GM19043 (cell line): ENCODE measurements around the gene D2HGDH.
"Not testable (repeated sequence)": the region's sequence is repeated elsewhere in the genome, so short reads cannot be mapped to it uniquely, and the experiment has no call there.

Source experiments
- ATAC-seq: cut with Tn5 transposase; IDR thresholded peaks from one replicate; pipeline ENCODE4 v1.9.1; 2021; ENCODE audit warnings: low read depth; ENCODE audit not compliant: unreplicated experiment

Gene D2HGDH

DNA sequence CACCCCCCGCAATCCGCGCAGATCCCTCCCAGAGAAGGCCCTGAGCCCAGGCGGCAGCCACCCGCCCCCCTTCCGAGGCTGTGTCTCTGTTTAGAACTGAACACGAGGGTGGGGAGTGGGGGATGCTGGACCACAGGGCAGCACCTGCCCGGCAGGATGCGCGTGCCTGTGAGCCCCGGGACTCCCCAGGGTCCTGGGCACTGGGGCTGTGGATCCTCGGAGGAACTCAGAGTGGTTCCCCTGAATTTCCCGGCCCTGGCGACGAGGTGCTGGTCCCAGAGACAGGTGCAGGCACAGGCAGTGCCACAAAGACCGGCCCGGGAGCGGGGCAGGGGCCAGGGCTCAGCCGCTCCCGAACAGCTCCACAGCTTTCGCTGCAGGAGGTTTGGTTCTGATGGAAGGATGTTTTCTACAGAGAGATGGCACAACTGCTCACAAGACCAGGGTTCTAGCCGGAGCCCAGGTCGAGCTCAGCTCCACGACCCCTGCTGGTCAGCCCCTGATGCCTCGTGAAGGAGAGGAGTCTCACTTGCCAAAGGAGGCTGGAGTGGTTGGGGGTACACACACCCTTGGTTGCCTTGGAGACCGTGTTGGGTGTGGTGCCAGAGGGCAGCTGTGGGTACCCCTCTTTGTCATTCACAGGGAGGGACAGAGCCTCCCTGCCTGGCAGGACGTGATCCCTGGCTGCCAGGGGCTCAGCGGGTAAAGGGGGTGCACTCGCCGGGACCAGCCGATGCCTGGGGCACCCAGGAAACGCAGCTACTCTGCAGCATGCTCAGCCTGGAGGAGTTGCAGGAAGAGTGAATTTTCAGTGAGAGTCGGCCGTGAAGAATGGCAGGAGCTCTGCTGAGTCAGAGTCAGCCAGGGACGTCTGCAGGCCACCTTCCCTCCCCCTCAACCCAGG, 70.1 kb downstream of the D2HGDH start:
- no peak for ATAC-seq

DNA sequence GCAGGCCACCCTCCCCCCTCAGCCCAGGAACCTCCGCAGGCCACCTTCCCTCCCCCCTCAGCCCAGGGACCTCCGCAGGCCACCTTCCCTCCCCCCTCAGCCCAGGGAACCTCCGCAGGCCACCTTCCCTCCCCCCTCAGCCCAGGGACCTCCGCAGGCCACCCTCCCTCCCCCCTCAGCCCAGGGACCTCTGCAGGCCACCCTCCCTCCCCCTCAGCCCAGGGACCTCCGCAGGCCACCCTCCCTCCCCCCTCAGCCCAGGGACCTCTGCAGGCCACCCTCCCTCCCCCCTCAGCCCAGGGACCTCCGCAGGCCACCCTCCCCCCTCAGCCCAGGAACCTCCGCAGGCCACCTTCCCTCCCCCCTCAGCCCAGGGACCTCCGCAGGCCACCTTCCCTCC, 71.8 kb downstream of the D2HGDH start:
- not testable (repeated sequence) for ATAC-seq

DNA sequence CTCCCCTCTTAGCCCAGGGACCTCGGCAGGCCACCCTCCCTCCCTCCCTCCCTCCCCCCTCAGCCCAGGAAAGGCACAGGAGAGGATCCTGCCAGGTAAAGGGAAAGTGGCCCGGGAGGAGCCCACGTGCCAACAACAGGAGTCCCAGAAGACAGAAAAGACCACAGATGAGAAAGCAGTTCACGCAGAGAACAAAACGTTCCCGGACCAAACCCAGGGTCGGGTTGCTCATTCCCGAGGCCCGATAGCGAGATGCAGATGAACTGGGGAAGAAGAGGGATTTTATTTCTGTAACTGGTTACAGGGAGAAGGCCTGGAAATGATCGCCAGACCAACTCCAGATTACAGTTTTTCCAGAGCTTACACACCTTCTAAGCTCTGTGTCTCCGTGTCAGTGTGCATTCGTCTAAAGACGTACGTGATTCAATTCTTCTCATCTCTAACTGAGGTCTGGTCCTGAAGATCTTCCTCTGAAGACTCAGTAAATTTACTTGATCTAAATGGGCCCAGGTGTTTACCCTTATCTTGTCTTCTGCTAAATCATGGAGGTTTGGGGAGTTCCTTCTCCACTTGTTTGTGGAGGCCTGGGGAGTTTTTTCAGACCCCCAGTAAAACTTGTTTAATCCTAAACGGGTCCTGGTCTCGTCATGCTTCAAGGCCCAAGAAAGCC, 73.8 kb downstream of the D2HGDH start:
- no peak for ATAC-seq

DNA sequence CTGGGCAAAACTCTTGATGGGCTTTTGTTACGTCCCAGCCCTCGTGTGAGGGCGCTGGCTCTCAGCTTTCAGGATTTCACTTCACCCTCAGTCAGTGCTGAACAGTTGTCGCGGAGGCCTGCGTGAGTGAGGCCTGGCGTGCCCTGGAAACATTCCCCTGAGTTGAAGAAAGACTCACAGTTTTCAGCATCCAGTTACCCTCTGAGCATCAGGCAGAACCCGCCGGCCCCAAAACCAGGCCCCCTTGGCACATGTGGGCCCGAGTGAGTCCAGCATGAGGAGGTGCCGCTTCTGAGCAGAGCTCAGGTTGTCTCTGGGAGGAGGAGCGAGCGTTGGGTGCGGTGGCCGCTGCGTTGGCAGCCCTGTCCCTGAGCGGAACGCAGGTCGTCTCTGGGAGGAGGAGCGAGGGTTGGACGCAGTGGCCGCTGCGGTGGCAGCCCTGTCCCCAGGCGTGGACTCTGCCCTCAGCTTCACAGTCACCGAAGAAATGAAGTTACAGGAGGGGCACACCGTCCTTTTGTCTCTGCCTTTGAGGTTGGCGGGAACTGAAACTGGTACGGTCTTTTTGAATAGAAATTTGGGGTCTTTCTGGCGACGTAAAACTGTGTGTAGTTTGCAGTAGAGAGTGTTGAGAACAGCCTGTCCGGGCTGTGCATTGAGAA, 74.4 kb downstream of the D2HGDH start, which contains the start of gene NEU4:
Gene NEU4 (plus strand): TSS at position 473 of the 662 bp plus-strand sequence. CDS start 5,292 bp downstream, outside the sequence.
- ATAC-seq, result no peak

DNA sequence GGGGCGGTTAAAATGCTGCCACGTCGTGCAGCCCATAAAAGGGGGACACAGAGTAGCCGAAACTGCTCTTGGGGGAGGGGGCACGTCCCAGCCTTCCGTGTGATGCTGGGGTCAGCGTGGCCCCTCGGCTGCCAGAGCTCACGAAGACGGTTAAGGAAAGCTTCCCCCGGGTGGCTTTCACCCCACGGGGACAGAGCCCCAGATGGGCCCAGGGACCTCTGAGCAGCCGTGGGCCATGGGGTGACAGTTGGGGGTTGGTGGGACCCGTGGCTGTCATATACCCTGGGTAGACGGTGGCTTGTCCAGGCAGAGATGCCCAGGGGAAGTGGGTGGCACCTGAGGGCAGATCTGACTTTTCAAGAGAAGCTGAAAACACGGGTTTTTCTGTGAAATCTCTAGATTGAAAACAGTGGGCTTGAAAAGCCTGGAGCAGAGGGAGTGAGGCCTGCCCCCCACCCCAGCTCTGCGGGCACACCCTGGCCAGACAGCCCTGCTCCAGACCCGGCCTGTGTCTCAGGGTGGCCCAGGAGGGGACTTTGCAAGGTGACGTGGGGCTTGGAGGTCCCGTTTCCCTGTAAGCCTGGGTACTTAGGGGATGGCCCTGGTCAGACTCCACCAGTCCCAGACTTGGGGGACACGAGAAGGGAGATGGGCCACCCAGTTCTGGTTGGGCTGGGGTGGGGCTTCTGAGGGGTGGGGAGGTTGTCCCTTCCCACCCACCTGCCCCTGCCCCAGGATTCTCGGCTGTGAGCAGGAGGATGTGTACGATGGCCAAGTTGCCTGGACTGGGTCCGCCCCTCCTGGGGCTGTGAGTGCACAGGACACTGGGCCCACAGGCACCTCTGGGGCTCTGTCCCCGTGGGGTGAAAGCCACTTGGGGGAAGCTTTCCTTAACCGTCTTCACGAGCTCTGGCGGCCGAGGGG, 75.2 kb downstream of the D2HGDH start:
- ATAC-seq, result no peak

DNA sequence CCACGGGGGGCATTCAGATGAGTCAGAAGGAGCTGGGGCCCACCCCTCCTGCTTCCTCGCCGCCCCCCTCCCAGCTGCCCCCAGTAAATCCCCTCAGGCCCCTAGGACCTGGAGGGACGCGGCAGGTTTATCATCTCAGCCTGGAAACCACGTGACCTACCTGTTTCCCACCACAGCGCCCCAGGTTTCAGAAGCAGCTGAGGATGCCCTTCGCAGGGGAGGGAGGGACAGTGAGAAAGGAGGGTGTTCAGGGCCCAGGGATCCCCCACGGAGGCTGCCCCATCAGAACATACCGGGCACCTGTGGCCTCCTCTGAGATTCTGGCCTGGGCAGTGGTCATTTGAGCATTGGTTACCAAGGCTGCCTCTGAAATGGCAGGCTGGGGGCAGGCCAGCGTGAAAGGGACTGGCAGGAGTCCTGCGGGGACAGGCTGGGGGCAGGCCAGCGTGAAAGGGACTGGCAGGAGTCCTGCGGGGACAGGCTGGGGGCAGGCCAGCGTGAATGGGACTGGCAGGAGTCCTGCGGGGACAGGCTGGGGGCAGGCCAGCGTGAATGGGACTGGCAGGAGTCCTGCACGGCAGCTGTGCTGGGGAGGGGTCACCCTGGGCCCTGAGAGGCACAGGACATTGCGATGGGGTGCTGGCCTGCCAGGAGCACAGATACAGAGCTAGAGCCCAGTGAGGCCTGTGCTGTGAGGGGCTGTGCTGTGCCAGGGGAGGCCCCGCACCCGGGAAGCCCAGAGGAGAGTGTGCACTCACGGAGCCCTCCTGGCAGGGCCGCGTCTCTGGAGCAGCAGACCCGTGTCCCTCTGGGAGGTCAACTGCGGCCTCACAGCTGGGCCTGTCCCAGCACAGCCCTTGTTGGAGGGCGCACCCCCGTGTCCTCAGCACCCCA, 76.1 kb downstream of the D2HGDH start:
- ATAC-seq, result no peak

DNA sequence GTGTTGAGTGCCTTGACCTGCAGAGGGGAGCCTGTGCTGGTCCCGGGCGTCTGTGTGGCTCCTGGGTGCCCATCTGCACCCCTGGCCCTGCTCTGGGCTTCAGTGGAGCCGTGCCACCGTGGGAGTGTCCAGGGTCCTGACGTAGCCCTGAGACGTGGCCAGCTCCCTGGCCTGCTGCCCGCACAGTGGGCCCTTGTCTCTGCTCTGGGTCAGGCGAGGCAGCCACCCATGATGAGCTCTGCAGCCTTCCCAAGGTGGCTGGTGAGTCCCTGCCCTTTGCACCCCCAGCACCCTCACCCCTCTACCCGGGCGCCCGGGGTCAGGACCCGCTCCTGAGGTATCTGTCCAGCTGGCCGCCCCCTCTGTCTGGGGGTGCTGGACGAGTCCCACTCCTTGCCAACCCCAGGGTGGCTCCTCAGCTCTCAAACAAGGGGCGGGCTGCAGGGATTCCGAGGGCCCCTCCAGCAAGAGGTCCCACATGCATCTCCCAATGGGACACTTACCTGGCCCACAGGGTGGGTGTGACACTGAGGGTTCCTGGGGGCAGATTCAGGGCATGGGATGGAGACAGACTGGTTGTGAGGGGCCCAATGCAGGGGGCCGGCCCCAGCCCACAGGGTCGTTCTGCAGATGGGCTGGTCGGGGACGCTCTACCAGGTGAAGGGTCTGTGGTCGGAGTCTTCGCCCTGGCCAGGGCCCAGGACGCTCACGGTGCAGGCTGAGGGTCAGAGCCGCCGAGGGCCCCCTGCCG, 76.9 kb downstream of the D2HGDH start:
- no peak for ATAC-seq

DNA sequence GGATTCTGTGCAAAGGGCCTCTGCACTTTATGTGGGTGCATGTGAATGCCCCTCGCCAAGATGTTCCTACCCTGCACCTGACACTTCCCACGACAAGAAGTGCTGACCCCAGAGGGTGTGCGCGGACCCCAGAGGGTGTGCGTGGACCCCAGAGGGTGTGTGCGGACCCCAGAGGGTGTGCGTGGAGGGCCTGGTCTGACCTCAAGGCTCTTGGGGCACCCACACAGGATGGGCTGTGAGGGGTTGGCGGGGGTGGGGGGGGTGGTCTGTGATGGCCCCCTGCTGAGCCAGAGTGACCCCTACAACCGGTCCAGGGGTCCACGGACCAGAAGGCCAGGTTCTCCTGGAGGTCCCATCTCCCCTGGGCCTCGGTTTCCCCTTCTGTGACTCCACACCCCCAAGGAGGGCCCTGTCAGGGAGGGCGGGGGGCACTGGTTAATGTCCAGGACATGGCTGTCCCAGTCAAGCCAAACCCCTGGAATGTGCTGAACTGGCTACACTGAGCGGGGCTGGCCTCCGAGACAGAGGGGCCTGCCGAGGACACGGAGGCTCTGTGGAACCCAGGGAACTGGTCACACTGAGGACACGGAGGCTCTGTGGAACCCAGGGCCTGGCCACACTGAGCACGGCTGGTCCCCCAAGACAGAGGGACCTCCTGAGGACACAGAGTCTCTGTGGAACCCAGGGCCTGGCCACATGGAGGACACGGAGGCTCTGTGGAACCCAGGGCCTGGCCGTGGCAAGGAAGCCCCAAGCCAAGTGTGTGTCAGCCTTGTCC, 77.7 kb downstream of the D2HGDH start:
- no peak for ATAC-seq

DNA sequence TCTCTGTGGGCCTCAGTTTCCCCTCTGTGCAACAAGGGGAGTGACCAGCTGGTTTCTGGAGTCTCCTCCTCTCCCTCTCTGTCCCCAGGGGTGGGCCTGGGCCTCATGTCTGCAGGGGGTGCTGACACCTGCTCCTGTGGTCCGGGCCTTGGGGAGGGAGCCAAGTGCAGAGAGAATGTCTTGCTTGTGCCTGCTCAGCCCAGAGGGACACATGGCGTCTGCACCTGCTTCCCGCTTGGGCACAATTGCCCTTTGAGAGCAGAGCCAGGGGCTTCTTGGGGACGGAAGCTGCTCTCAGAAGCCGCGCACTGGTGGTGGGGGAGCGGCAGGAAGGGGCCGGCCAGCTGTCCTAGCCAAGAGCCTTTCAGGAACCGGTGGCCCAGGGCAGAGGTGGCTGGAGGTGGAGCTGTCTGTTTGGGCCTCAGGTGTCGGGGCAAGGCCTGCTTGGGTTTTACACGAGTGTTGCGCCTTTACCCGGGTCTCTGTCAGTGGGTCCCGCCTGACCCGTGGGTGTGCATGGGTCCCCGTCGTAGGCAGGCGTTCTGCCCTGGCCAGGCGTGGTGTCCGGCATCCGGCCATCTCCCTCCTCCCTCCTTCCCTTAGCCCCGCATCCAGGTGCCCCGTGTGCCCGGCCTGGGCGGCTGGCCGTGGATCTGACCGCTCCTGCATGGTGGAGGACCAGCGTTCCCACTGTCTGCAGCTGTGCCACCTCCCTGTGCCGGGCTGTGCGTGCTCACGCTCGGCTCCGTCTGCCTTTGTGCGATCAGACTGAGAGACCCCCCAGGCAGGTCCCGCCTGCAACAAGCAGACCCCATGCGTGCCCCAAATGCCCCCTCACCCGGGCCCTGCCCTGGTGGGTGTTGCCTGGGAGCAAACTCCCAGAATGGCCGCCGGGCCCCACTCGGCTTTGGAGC, 78.6 kb downstream of the D2HGDH start:
- no peak for ATAC-seq

DNA sequence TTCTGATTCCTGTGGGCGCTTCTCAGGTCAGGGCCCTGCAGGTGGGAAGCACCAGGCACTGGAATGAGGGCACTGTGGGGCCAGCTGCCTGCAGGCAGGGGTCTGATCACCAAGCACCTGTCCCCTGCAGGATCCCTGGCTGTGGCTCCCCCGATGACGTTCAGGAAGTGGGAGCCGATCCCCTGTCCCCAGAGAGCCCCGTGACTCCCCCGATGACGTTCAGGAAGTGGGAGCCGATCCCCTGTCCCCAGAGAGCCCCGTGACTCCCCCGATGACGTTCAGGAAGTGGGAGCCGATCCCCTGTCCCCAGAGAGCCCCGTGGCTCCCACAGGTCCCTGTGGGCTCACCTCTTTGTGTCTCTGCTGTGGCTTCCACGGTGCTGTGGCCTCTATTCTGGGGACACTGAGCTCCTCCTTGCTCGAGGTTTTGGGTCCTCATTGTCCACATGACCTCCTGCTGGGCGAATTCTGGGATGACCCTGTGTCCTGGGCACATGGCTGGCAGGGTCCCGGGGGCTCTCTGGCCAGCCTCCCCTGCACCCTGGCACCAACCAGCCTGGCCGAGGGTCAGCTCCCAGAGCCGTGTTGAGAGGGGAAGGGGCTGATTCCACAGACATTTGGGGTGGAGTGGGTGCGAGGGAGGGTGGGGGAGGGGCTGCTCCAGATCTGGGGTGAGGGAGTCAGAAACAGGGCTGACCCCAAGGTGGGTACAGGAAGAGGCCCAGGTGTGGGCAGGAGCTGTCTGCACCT, 79.4 kb downstream of the D2HGDH start:
- ATAC-seq, result no peak

DNA sequence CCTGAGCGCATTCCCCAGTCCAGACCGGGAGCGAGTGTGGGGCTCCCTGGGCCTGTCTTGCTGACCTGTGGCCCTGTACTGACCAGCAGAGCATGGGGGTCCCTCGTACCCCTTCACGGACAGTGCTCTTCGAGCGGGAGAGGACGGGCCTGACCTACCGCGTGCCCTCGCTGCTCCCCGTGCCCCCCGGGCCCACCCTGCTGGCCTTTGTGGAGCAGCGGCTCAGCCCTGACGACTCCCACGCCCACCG, 79.9 kb downstream of the D2HGDH start:
- ATAC-seq, result no peak

DNA sequence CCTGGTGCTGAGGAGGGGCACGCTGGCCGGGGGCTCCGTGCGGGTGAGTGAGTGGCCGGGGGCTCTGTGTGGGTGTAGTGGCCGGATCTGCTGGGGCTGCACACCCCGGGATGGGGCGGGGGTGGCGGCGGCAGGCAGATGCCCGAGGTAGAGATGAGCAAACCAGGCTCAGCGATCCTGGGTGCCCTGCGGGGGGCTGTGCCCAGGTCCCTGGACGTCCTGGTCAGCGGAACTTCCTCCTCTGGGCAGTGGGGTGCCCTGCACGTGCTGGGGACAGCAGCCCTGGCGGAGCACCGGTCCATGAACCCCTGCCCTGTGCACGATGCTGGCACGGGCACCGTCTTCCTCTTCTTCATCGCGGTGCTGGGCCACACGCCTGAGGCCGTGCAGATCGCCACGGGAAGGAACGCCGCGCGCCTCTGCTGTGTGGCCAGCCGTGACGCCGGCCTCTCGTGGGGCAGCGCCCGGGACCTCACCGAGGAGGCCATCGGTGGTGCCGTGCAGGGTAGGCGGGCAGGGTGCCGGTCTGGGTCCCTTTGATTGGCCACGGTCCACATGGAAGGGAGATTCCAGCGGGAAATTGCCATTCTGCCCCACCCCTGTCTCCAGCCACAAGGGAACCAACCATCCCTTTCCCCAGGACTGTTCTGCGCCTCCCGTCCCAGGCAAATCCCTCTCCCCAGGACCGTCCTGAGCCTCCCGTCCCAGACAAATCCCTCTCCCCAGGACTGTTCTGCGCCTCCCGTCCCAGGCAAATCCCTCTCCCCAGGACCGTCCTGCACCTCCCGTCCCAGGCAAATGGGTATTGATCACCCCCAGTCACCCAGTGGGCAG, 80.4 kb downstream of the D2HGDH start:
- no peak for ATAC-seq

DNA sequence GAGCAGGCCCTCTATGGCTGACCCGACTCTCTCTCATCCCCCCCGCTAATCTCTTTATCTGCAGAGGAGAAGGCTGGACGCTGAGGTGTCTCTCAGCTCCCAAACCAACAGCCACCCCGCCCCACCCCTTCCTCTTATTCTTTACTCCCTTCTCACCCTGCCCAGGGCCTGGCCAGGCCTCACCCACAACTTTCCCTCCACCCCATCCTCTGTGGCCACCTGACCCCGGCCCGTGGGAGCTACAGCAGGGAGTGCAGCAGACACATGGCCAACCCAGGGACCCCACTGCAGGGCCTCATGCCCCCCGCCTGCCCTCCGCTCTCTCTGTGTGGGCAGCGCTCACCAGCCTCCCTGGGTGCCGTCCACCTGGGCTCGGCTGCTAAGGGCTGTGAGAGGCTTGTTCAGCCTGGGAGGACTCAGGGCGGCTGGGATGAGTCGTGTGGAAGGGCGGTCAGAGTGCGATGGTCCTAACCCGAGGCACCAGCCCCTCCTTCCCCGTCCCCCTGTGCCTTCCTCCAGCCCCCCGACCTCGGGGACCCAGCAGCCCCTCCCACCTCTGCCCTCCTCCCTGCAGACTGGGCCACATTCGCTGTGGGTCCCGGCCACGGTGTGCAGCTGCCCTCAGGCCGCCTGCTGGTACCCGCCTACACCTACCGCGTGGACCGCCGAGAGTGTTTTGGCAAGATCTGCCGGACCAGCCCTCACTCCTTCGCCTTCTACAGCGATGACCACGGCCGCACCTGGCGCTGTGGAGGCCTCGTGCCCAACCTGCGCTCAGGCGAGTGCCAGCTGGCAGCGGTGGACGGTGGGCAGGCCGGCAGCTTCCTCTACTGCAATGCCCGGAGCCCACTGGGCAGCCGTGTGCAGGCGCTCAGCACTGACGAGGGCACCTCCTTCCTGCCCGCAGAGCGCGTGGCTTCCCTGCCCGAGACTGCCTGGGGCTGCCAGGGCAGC, 81.3 kb downstream of the D2HGDH start:
- no peak for ATAC-seq

DNA sequence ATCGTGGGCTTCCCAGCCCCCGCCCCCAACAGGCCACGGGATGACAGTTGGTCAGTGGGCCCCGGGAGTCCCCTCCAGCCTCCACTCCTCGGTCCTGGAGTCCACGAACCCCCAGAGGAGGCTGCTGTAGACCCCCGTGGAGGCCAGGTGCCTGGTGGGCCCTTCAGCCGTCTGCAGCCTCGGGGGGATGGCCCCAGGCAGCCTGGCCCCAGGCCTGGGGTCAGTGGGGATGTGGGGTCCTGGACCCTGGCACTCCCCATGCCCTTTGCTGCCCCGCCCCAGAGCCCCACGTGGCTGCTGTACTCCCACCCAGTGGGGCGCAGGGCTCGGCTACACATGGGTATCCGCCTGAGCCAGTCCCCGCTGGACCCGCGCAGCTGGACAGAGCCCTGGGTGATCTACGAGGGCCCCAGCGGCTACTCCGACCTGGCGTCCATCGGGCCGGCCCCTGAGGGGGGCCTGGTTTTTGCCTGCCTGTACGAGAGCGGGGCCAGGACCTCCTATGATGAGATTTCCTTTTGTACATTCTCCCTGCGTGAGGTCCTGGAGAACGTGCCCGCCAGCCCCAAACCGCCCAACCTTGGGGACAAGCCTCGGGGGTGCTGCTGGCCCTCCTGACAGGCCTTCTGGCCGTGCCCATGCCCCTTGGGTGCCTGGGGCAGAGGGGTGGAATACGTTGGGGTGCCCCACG, 82.1 kb downstream of the D2HGDH start:
- no peak for ATAC-seq
